ENCODE data around the gene CPT1B. TPM values are rescaled to one million over a fixed set of nuclear protein-coding genes. Genes with fewer than 3 reads are reported as not detected.
A peak's percentile ranks its signal among the peaks of the same experiment; 100 is the strongest.

CPT1B gene
- total RNA-seq, 1 donor from 2014 or later = 32.7 TPM

DNA sequence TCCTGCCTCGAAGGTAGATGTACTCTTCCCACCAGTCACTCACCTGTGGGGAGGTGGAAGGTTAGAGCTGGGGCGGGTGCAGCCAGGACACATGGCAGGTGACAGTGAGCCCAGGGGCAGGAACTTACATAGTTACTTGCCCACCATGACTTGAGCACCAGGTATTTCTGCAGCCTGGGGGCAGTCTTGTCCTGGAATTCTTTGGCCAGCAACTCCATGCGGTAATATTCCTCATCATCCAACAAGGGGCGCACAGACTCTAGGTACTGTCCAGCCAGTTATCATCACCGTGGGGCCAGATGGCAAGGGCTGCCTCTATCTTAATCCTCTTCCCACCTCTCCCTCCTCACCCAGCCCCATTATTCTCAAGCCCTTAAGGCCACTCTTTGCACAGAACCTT lies 2.2 kb downstream of the CPT1B start:
- H3K27me3 Mint-ChIP-seq (ENCODE audit: low read depth, unreplicated experiment) = no peaks in the 10 kb centered on the region
- DNase-seq (ENCODE audit: low read depth) (peak; percentile 12), FAIRE-seq (no peak)
- no peaks in the 10 kb centered on the region for H4K20me1 ChIP-seq (ENCODE audit: insufficient read depth, low read length)
- no peak overlapping the region for H3K9ac ChIP-seq (ENCODE audit: low read length)
- H3K4me2 ChIP-seq (ENCODE audit: low read length) = no peak overlapping the region
- no peaks in the 10 kb centered on the region for H3K36me3 ChIP-seq (ENCODE audit: insufficient read depth, low read length)
- peaks cover 8% of the 10 kb centered on the region for H3K27me3 ChIP-seq (ENCODE audit: insufficient read depth, low read length)
- H3K4me3 ChIP-seq (ENCODE audit: insufficient read depth, low read depth, low read length) = no peak overlapping the region
- TF ChIP-seq CTCF (IDR thresholded peaks at IDR 0.05; ENCODE audit: insufficient read depth, low read depth, low read length) = peak; percentile 25
- TF ChIP-seq EZH2 (IDR thresholded peaks at IDR 0.05; ENCODE audit: insufficient read depth, low read length) = no peak
- H3K4me1 Mint-ChIP-seq (ENCODE audit: low read depth, unreplicated experiment) = peaks cover 1% of the 10 kb centered on the region
- peaks cover 12% of the 10 kb centered on the region for H3K36me3 Mint-ChIP-seq (ENCODE audit: low read depth, unreplicated experiment)
- H3K27ac ChIP-seq (ENCODE audit: low read depth, low read length) = no peak overlapping the region
- H3K4me3 Mint-ChIP-seq (ENCODE audit: unreplicated experiment) = no peak overlapping the region
- peaks cover 3% of the 10 kb centered on the region for H3K4me1 ChIP-seq (ENCODE audit: insufficient read depth, low read length)
- H3K9me3 ChIP-seq (ENCODE audit: insufficient read depth, low read depth, low read length) = no peaks in the 10 kb centered on the region
- H3K27ac Mint-ChIP-seq (ENCODE audit: unreplicated experiment) = no peak overlapping the region
- H3K9me3 Mint-ChIP-seq (ENCODE audit: unreplicated experiment) = no peaks in the 10 kb centered on the region
- H3K79me2 ChIP-seq (ENCODE audit: insufficient read depth, low read length) = no peaks in the 10 kb centered on the region
- no peak overlapping the region for H2AFZ ChIP-seq (ENCODE audit: low read depth, low read length)

DNA sequence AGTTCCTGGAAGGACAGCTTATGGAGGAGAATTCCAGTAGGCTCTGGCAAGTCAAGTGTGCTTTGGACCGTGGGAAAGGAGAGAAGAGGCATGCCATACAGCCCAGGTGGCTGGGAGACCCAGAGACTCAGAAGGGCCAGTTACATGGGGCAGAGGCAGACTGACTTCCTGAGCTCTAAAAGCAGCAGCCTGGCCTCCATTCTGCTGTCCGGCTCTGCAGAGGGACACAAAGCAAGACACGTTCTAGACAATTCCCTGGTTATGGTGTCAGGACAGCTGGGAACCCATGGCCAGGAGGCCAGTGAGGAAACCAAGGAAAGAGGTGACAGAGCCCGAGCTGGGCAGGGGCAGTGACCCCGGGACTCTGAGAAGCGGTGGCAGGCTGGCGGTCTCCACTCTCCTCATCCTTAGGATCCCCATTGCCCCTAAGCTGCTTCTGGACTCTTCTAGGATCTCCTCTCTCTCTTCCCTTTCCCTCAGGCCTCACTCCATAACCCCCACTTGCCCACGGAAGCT lies 2.7 kb downstream of the CPT1B start:
- Mint-ChIP-seq H3K4me1 (ENCODE audit: low read depth, unreplicated experiment) (peaks cover 1% of the 10 kb centered on the region), H3K27ac (ENCODE audit: unreplicated experiment) (no peak overlapping the region), H3K36me3 (ENCODE audit: low read depth, unreplicated experiment) (peaks cover 17% of the 10 kb centered on the region), H3K9me3 (ENCODE audit: unreplicated experiment) (no peaks in the 10 kb centered on the region), H3K27me3 (ENCODE audit: low read depth, unreplicated experiment) (no peaks in the 10 kb centered on the region), H3K4me3 (ENCODE audit: unreplicated experiment) (no peak overlapping the region)
- H3K79me2 ChIP-seq (ENCODE audit: insufficient read depth, low read length) = no peaks in the 10 kb centered on the region
- no peak overlapping the region for H3K4me3 ChIP-seq (ENCODE audit: insufficient read depth, low read depth, low read length)
- H3K9me3 ChIP-seq (ENCODE audit: insufficient read depth, low read depth, low read length) = no peaks in the 10 kb centered on the region
- H3K4me2 ChIP-seq (ENCODE audit: low read length) = no peak overlapping the region
- no peaks in the 10 kb centered on the region for H4K20me1 ChIP-seq (ENCODE audit: insufficient read depth, low read length)
- no peak overlapping the region for H3K27ac ChIP-seq (ENCODE audit: low read depth, low read length)
- H2AFZ ChIP-seq (ENCODE audit: low read depth, low read length) = no peak overlapping the region
- H3K4me1 ChIP-seq (ENCODE audit: insufficient read depth, low read length) = peaks cover 3% of the 10 kb centered on the region
- no peak for TF ChIP-seq EZH2 (IDR thresholded peaks at IDR 0.05; ENCODE audit: insufficient read depth, low read length)
- peaks cover 8% of the 10 kb centered on the region for H3K27me3 ChIP-seq (ENCODE audit: insufficient read depth, low read length)
- DNase-seq (ENCODE audit: low read depth) (no peak), FAIRE-seq (no peak)
- no peaks in the 10 kb centered on the region for H3K36me3 ChIP-seq (ENCODE audit: insufficient read depth, low read length)
- H3K9ac ChIP-seq (ENCODE audit: low read length) = no peak overlapping the region

DNA sequence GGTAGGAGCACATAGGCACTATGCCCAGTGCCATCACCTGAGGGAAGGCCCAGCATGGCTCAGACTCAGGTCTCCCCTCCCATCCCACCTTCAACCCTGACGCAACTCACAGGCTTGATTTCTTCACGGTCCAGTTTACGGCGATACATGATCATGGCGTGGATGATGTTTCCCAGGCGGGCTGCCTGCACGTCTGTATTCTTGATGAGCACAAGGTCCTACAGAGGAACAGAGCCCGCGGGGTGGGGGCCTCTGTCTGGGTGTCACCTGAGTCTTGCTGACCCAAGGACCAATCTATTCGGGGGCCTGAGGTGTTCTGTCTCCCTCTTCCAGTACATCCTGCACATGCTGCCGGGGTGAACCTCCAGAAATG lies 3.9 kb downstream of the CPT1B start:
- H3K4me3 Mint-ChIP-seq (ENCODE audit: unreplicated experiment) = no peak overlapping the region
- FAIRE-seq (no peak), DNase-seq (ENCODE audit: low read depth) (no peak)
- H3K36me3 Mint-ChIP-seq (ENCODE audit: low read depth, unreplicated experiment) = peaks cover 20% of the 10 kb centered on the region
- no peaks in the 10 kb centered on the region for H3K9me3 Mint-ChIP-seq (ENCODE audit: unreplicated experiment)
- peaks cover 1% of the 10 kb centered on the region for H3K4me1 Mint-ChIP-seq (ENCODE audit: low read depth, unreplicated experiment)
- no peaks in the 10 kb centered on the region for H3K36me3 ChIP-seq (ENCODE audit: insufficient read depth, low read length)
- no peak overlapping the region for H3K27ac ChIP-seq (ENCODE audit: low read depth, low read length)
- H3K27me3 ChIP-seq (ENCODE audit: insufficient read depth, low read length) = peaks cover 8% of the 10 kb centered on the region
- peaks cover 3% of the 10 kb centered on the region for H3K4me1 ChIP-seq (ENCODE audit: insufficient read depth, low read length)
- H3K4me2 ChIP-seq (ENCODE audit: low read length) = no peak overlapping the region
- no peak overlapping the region for H2AFZ ChIP-seq (ENCODE audit: low read depth, low read length)
- H4K20me1 ChIP-seq (ENCODE audit: insufficient read depth, low read length) = no peaks in the 10 kb centered on the region
- H3K9ac ChIP-seq (ENCODE audit: low read length) = no peak overlapping the region
- no peaks in the 10 kb centered on the region for H3K79me2 ChIP-seq (ENCODE audit: insufficient read depth, low read length)
- H3K27ac Mint-ChIP-seq (ENCODE audit: unreplicated experiment) = no peak overlapping the region
- H3K9me3 ChIP-seq (ENCODE audit: insufficient read depth, low read depth, low read length) = no peaks in the 10 kb centered on the region
- H3K27me3 Mint-ChIP-seq (ENCODE audit: low read depth, unreplicated experiment) = no peaks in the 10 kb centered on the region
- H3K4me3 ChIP-seq (ENCODE audit: insufficient read depth, low read depth, low read length) = no peak overlapping the region
- TF ChIP-seq CTCF (IDR thresholded peaks at IDR 0.05; ENCODE audit: insufficient read depth, low read depth, low read length) (no peak), EZH2 (IDR thresholded peaks at IDR 0.05; ENCODE audit: insufficient read depth, low read length) (no peak)
